Measurements from ENCODE around the gene ACBD6.

DNA sequence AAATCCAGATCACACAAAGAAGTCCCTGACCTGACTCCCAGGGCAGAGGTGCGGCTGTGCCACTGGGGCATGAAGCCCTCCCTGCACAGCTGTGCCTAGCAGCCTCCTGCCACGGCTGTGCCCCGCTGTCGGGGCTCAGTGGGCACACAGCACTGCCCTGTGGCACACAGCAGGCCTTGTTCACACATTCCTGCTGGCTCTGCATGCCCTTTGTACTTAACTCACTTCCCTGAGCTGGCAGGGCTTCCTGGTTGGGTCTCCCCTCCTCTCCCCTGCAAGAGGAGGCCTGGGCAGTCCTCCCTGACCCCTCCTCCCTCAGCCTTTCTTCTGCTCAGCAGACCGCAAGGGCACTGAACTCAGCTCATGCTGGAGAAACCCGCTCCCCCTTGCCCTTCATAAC, 257.5 kb downstream of the ACBD6 start:
- TF ChIP-seq CTCF (IDR thresholded peaks at IDR 0.05; ENCODE audit: poor library complexity) (no peak), EZH2phosphoT487 (IDR thresholded peaks at IDR 0.05; ENCODE audit: low read depth, severe bottlenecking, unreplicated experiment) (no peak)

Data from hepatocyte (in vitro differentiated cells).